OCI-LY3 (cell line): Measurements from ENCODE around the gene ANTXR2.

Experiments
- H2AFZ ChIP-seq: fragments of 200-600, 300-600 bp; shearing (Covaris generic); 2 replicates; pipeline ENCODE4 v1.6.0; 2014; ENCODE audit warnings: antibody characterized with exemption, low read depth, low read length
- H3K27ac ChIP-seq: fragments of 200-600, 300-600 bp; sonication (generic); 2 replicates; pipeline ENCODE4 v1.5.1; 2014; ENCODE audit warnings: mild to moderate bottlenecking, low read length, moderate library complexity, mixed read lengths
- H3K27me3 ChIP-seq: fragments of 200-600, 300-600 bp; sonication (generic); 2 replicates; pipeline ENCODE4 v1.6.1; 2014; ENCODE audit warnings: low read depth, low read length, mixed read lengths
- H3K36me3 ChIP-seq: fragments of 200-600, 300-600 bp; sonication (generic); replicated peaks from 2 replicates; pipeline ENCODE3; 2014; ENCODE audit warnings: low read depth, low read length, mixed read lengths
- H3K4me1 ChIP-seq: fragments of 300-600, 200-600 bp; sonication (generic); 2 replicates; pipeline ENCODE4 v1.6.1; 2014; ENCODE audit warnings: low read length, mixed read lengths
- H3K4me2 ChIP-seq: fragments of 200-600, 300-600 bp; sonication (generic); 2 replicates; pipeline ENCODE4 v1.6.1; 2014; ENCODE audit warnings: low read length, mixed read lengths
- H3K4me3 ChIP-seq: fragments of 300-600, 200-600 bp; sonication (generic); 2 replicates; pipeline ENCODE4 v1.5.1; 2014; ENCODE audit warnings: antibody characterized with exemption, mild to moderate bottlenecking, low read length, moderate library complexity
- H3K79me2 ChIP-seq: fragments of 300-600, 200-600 bp; shearing (Covaris generic); 2 replicates; pipeline ENCODE4 v1.6.1; 2014; ENCODE audit warnings: mild to moderate bottlenecking, low read length, mixed read lengths
- H3K9ac ChIP-seq: fragments of 300-600, 200-600 bp; shearing (Covaris generic); 2 replicates; pipeline ENCODE4 v1.6.0; 2014; ENCODE audit warnings: mild to moderate bottlenecking, low read length, moderate library complexity
- H3K9me3 ChIP-seq: fragments of 200-600, 300-600 bp; shearing (Covaris generic); 2 replicates; pipeline ENCODE4 v1.6.1; 2014; ENCODE audit warnings: low read length, mixed read lengths; ENCODE audit not compliant: insufficient read depth
- H4K20me1 ChIP-seq: fragments of 200-600, 300-600 bp; sonication (generic); 2 replicates; pipeline ENCODE4 v1.6.1; 2016; ENCODE audit warnings: low read length, mixed read lengths; ENCODE audit not compliant: insufficient read depth
- CTCF ChIP-seq: fragments of 200-600, 300-600 bp; sonication (generic); IDR thresholded peaks from 2 replicates; pipeline ENCODE4 v1.5.1; 2014; ENCODE audit warnings: antibody characterized with exemption, low read length, low read depth
- EZH2phosphoT487 ChIP-seq: fragments of 200-600 bp; shearing (Covaris generic); IDR thresholded peaks from 2 replicates; pipeline ENCODE4 v1.6.1; 2018; ENCODE audit warnings: antibody characterized with exemption, mixed run types, low read depth

ANTXR2 gene

GRCh38 chr4:79922011-79922410 is 151.0 kb downstream of the ANTXR2 start:
- no peaks in the 10 kb centered on the region for H3K79me2 ChIP-seq
- H3K4me1 ChIP-seq, result peaks cover 6% of the 10 kb centered on the region
- TF ChIP-seq EZH2phosphoT487, result no peak
- TF ChIP-seq CTCF, result no peak
- no peaks in the 10 kb centered on the region for H4K20me1 ChIP-seq
- no peak overlapping the region for H3K4me3 ChIP-seq
- H3K4me2 ChIP-seq, result no peak overlapping the region
- H2AFZ ChIP-seq, result no peak overlapping the region
- no peak overlapping the region for H3K9ac ChIP-seq
- H3K36me3 ChIP-seq, result no peaks in the 10 kb centered on the region
- H3K27me3 ChIP-seq, result no peaks in the 10 kb centered on the region
- H3K9me3 ChIP-seq, result no peaks in the 10 kb centered on the region
- H3K27ac ChIP-seq, result no peak overlapping the region

GRCh38 chr4:79920163-79920853 is 152.7 kb downstream of the ANTXR2 start:
- H3K9me3 ChIP-seq, result no peaks in the 10 kb centered on the region

GRCh38 chr4:79918292-79918691 is 154.7 kb downstream of the ANTXR2 start:
- Histone ChIP-seq H3K9me3 (no peaks in the 10 kb centered on the region), H3K4me2 (no peak overlapping the region), H3K79me2 (no peaks in the 10 kb centered on the region), H3K27me3 (no peaks in the 10 kb centered on the region), H4K20me1 (no peaks in the 10 kb centered on the region), H2AFZ (no peak overlapping the region), H3K4me3 (no peak overlapping the region), H3K36me3 (no peaks in the 10 kb centered on the region), H3K27ac (no peak overlapping the region), H3K9ac (no peak overlapping the region), H3K4me1 (peaks cover 7% of the 10 kb centered on the region)
- no peak for TF ChIP-seq CTCF

More at GRCh38 chr4:79920163-79920853, 152.7 kb downstream of the ANTXR2 start:
- TF ChIP-seq EZH2phosphoT487, result no peak
- no peak for TF ChIP-seq CTCF
- H3K79me2 ChIP-seq, result no peaks in the 10 kb centered on the region
- no peaks in the 10 kb centered on the region for H3K27me3 ChIP-seq
- no peak overlapping the region for H3K4me3 ChIP-seq
- H3K9ac ChIP-seq, result no peak overlapping the region
- H3K4me2 ChIP-seq, result no peak overlapping the region
- no peak overlapping the region for H2AFZ ChIP-seq
- H3K4me1 ChIP-seq, result peaks cover 7% of the 10 kb centered on the region
- H3K36me3 ChIP-seq, result no peaks in the 10 kb centered on the region
- no peaks in the 10 kb centered on the region for H4K20me1 ChIP-seq
- no peak overlapping the region for H3K27ac ChIP-seq

GRCh38 chr4:79917246-79917645 is 155.8 kb downstream of the ANTXR2 start:
- no peaks in the 10 kb centered on the region for H3K27me3 ChIP-seq
- no peaks in the 10 kb centered on the region for H3K36me3 ChIP-seq
- no peaks in the 10 kb centered on the region for H3K79me2 ChIP-seq
- no peak overlapping the region for H3K9ac ChIP-seq
- H3K27ac ChIP-seq, result no peak overlapping the region
- H4K20me1 ChIP-seq, result no peaks in the 10 kb centered on the region
- H3K4me1 ChIP-seq, result peaks cover 7% of the 10 kb centered on the region
- H3K4me3 ChIP-seq, result no peak overlapping the region
- no peak overlapping the region for H2AFZ ChIP-seq
- TF ChIP-seq CTCF, result peak; percentile 85
- no peak for TF ChIP-seq EZH2phosphoT487
- no peaks in the 10 kb centered on the region for H3K9me3 ChIP-seq
- peak overlapping the region; percentile 37; the same call in 1 of the 2 replicates for H3K4me2 ChIP-seq
